A549 (cell line): Measurements from ENCODE around the gene COBL. TPM values are rescaled to one million over a fixed set of nuclear protein-coding genes. Genes with fewer than 3 reads are reported as not detected.
A peak's percentile ranks its signal among the peaks of the same experiment; 100 is the strongest.

Experiments used
- ATAC-seq, 2 experiments: fragments of 200-7000 bp in 1 of 2; fragments of >200 bp in 1 of 2; cut with Nextera tagmentation in 1 of 2; cut with Tn5 transposase in 1 of 2; 3 replicates each; pipeline versions ENCODE4 v1.8.0 to v1.9.1; 2018 to 2020; ENCODE audit warnings: mild to moderate bottlenecking in 1 of 2, moderate library complexity in 1 of 2
- CTCF ChIA-PET: fragments of 300-600 bp; sonication (Branson Sonifier 250); formaldehyde crosslinking; extraction: SDS; loops from one replicate; lab custom pipeline; 2021; ENCODE audit warnings: antibody characterized with exemption, inconsistent platforms; lab: Yijun Ruan, JAX
- POLR2A ChIA-PET: fragments of 350-600 bp; formaldehyde crosslinking; extraction: SDS; loops from one replicate; lab custom pipeline; 2021; ENCODE audit warnings: antibody characterized with exemption, inconsistent platforms; lab: Yijun Ruan, JAX
- DNase-seq, 2 experiments: peaks; one replicate each; pipeline versions ENCODE4 v3.0.0 to v3.0.0-alpha.2; 2011 to 2016; ENCODE audit warnings: low read depth in 1 of 2, low spot score in 1 of 2
- FAIRE-seq: peaks from 2 replicates; lab custom pipeline; 2011; peaks lifted over from hg19 to GRCh38; lab: Jason Lieb, UNC
- H3K27ac ChIP-seq, 2 experiments: fragments of >200 bp; sonication (Bioruptor Twin); formaldehyde crosslinking; 3 replicates each; pipeline ENCODE4 v1.5.1; 2016 to 2017
- H3K4me1 ChIP-seq: fragments of >200 bp; sonication (Bioruptor Twin); formaldehyde crosslinking; 3 replicates; pipeline ENCODE4 v1.6.1; 2016
- H3K4me2 ChIP-seq: fragments of >200 bp; sonication (Bioruptor Twin); formaldehyde crosslinking; 3 replicates; pipeline ENCODE4 v1.6.1; 2016
- H3K4me3 ChIP-seq: fragments of >200 bp; sonication (Bioruptor Twin); formaldehyde crosslinking; 3 replicates; pipeline ENCODE4 v1.5.1; 2016
- H3K9me3 ChIP-seq: fragments of >200 bp; sonication (Bioruptor Twin); formaldehyde crosslinking; 3 replicates; pipeline ENCODE4 v1.6.1; 2016
- CTCF ChIP-seq: fragments of >200 bp; sonication (Bioruptor Twin); formaldehyde crosslinking; IDR thresholded peaks from 3 replicates; pipeline ENCODE4 v1.5.1; 2016
- ESRRA ChIP-seq: fragments of 150-350 bp; IDR thresholded peaks from 2 replicates; pipeline ENCODE4 v1.6.1; 2014; ENCODE audit warnings: mild to moderate bottlenecking, low read length, borderline replicate concordance
- FOSB ChIP-seq: fragments of 250-450 bp; sonication (Bioruptor Pico); IDR thresholded peaks from 2 replicates; pipeline ENCODE4 v1.5.0; 2020; ENCODE audit warnings: mild to moderate bottlenecking, moderate library complexity
- HDAC2 ChIP-seq: fragments of 200-600 bp; sonication (generic); IDR thresholded peaks from 2 replicates; pipeline ENCODE4 v1.6.1; 2016
- HES2 ChIP-seq: fragments of >200 bp; sonication (Bioruptor Twin); formaldehyde crosslinking; IDR thresholded peaks from 2 replicates; pipeline ENCODE4 v1.6.1; 2016
- HOXB13 ChIP-seq: fragments of 250-450 bp; sonication (Bioruptor Pico); IDR thresholded peaks from 2 replicates; pipeline ENCODE4 v1.5.0; 2020; ENCODE audit warnings: low read depth, mild to moderate bottlenecking, moderate library complexity
- HOXB5 ChIP-seq: fragments of 250-450 bp; sonication (Bioruptor Pico); IDR thresholded peaks from 2 replicates; pipeline ENCODE4 v1.5.0; 2020; ENCODE audit warnings: mild to moderate bottlenecking, moderate library complexity
- JUN ChIP-seq, 2 experiments: fragments of >200 bp; sonication (Bioruptor Twin); formaldehyde crosslinking; IDR thresholded peaks; 2 replicates in 1 of 2; 3 replicates in 1 of 2; pipeline ENCODE4 v1.6.1; 2016 to 2017
- MAFK ChIP-seq: fragments of 450-650 bp; IDR thresholded peaks from 2 replicates; pipeline ENCODE4 v1.6.1; 2014; ENCODE audit not compliant: partially characterized antibody
- MAZ ChIP-seq: fragments of 150-350 bp; IDR thresholded peaks from 2 replicates; pipeline ENCODE4 v1.6.1; 2014; ENCODE audit warnings: antibody characterized with exemption, low read depth, low read length, borderline replicate concordance
- NFE2L2 ChIP-seq: fragments of 150-350 bp; conservative IDR thresholded peaks from 2 replicates; pipeline ENCODE4 v1.6.1; 2014; ENCODE audit warnings: low read length
- PBX3 ChIP-seq: IDR thresholded peaks from 2 replicates; pipeline ENCODE4 v1.6.1; 2012
- RAD21 ChIP-seq, 2 experiments: fragments of >200 bp in 1 of 2; sonication (Bioruptor Twin) in 1 of 2; formaldehyde crosslinking in 1 of 2; IDR thresholded peaks in 1 of 2; conservative IDR thresholded peaks in 1 of 2; 2 replicates in 1 of 2; 3 replicates in 1 of 2; pipeline ENCODE4 v1.6.1; 2012 to 2018; ENCODE audit warnings: inconsistent platforms in 1 of 2
- RARB ChIP-seq: fragments of 250-450 bp; sonication (Bioruptor Pico); IDR thresholded peaks from 2 replicates; pipeline ENCODE4 v1.8.0; 2021; ENCODE audit warnings: mild to moderate bottlenecking, moderate library complexity
- REST ChIP-seq: fragments of 200-600 bp; sonication (generic); IDR thresholded peaks from 2 replicates; pipeline ENCODE4 v1.6.1; 2016; ENCODE audit warnings: antibody characterized with exemption, mild to moderate bottlenecking, moderate library complexity
- RFX5 ChIP-seq: fragments of 450-650 bp; IDR thresholded peaks from 2 replicates; pipeline ENCODE4 v1.7.1; 2014; ENCODE audit warnings: antibody characterized with exemption, mild to moderate bottlenecking, moderate library complexity
- SMC3 ChIP-seq: fragments of >200 bp; sonication (Bioruptor Twin); formaldehyde crosslinking; IDR thresholded peaks from 3 replicates; pipeline ENCODE4 v1.6.1; 2018; ENCODE audit warnings: inconsistent platforms
- WGBS: methylation state at CpG from one replicate; pipeline ENCODE4 v1.1.6; 2017; ENCODE audit errors: missing lambda C conversion rate; 5-methylcytosine and 5-hydroxymethylcytosine counted together
- polyA plus RNA-seq, 4 experiments: library from polyadenylated mRNA; depleted of rRNA in 3 of 4; stranded (reverse); fragments of >200 nt; fragmentation: RNase III in 1 of 4; extraction: RNeasy Plus Mini Kit Qiagen cat#74134 plus additional on column Dnase treatment in 1 of 4; gene quantifications; 2 replicates in 3 of 4; 3 replicates in 1 of 4; pipeline ENCODE4 v1.2.3, GENCODE V29; 2011 to 2017

The COBL gene
- polyA plus RNA-seq, 2 of the 4 experiments (the other 2 are of a cell fraction): 1.5 to 7.4 TPM

- no peak for TF ChIP-seq PBX3
Observed at GRCh38 chr7:51175992-51176388, 140.6 kb downstream of the COBL start (continued).

GRCh38 chr7:51175316-51175991 lies 141.2 kb downstream of the COBL start:
- ATAC-seq (0 out of 6 replicates have a peak, but pooled peaks of 1 of the 2 experiments have one; percentile 13), FAIRE-seq (no peak)

GRCh38 chr7:51165337-51165736 lies 151.3 kb downstream of the COBL start:
- no peak for TF ChIP-seq MAZ
- TF ChIP-seq REST: peak; percentile 78; the same call in 1 of the 2 replicates
- TF ChIP-seq NFE2L2: no peak
- no peak for TF ChIP-seq HOXB5 (CRISPR knock-in tag)
- Histone ChIP-seq H3K4me1 (peaks cover 4% of the 10 kb centered on the region; the same call in 1 of the 3 replicates), H3K4me2 (no peak overlapping the region), H3K27ac (no peak overlapping the region), H3K4me3 (no peak overlapping the region), H3K9me3 (no peaks in the 10 kb centered on the region)
- DNase-seq (no peak), ATAC-seq (no peak), FAIRE-seq (no peak)
- 38% methylated on average over 1 of the region's 1 CpG for WGBS
- ChIA-PET CTCF (interaction anchor here (5.8 to 6.1 kb wide), 2 partner anchors 15 to 203 kb away, joined by 77 to 176 read pairs; no protein-coding TSS in a partner anchor), POLR2A (no interaction called here)

More at GRCh38 chr7:51175316-51175991, 141.2 kb downstream of the COBL start:
- no peak for DNase-seq
- Histone ChIP-seq H3K4me3 (no peak overlapping the region), H3K4me2 (peak overlapping the region; percentile 42; the same call in 2 of the 3 replicates), H3K9me3 (no peaks in the 10 kb centered on the region), H3K4me1 (peaks cover 8% of the 10 kb centered on the region; the same call in 2 of the 3 replicates), H3K27ac (no peak overlapping the region)
- 58% methylated on average over 6 of the region's 6 CpGs for WGBS
- TF ChIP-seq RAD21 (conservative IDR thresholded peaks at IDR 0.05 in 1 of 2, IDR thresholded peaks at IDR 0.05 in 1 of 2) (no peak), HES2 (no peak)
- ChIA-PET POLR2A (no interaction called here), CTCF (interaction anchor here (0.8 to 10.5 kb wide), 6 partner anchors 12 to 255 kb away, joined by 3 to 65 read pairs (median 3); no protein-coding TSS in a partner anchor)

- Histone ChIP-seq H3K4me3 (no peak overlapping the region), H3K4me2 (peak overlapping the region; percentile 49; the same call in 2 of the 3 replicates), H3K9me3 (no peaks in the 10 kb centered on the region), H3K27ac (no peak overlapping the region), H3K4me1 (peaks cover 4% of the 10 kb centered on the region; the same call in 1 of the 3 replicates)
- DNase-seq (peak; percentile 41 to 88), ATAC-seq (peak; percentile 97 to 99), FAIRE-seq (peak; percentile 98)
- POLR2A ChIA-PET: interaction anchor here (1.1 kb wide), 1 partner anchor 63 kb away, joined by 3 read pairs; no protein-coding TSS in a partner anchor
- 7% methylated on average over 9 of the region's 9 CpGs for WGBS
- CTCF ChIA-PET: interaction anchor here (0.7 to 8.6 kb wide), 50 partner anchors 11 to 1070 kb away, joined by 3 to 176 read pairs (median 4); partner anchors contain the start of genes FIGNL1 and ZPBP
- no peak for TF ChIP-seq ESRRA
- TF ChIP-seq RAD21 (conservative IDR thresholded peaks at IDR 0.05 in 1 of 2, IDR thresholded peaks at IDR 0.05 in 1 of 2): peak; percentile 86 to 91
- no peak for TF ChIP-seq RARB (CRISPR knock-in tag)
- TF ChIP-seq CTCF: peak; percentile 94
- TF ChIP-seq MAFK: peak; percentile 88
- TF ChIP-seq HDAC2: no peak
- no peak for TF ChIP-seq REST
- TF ChIP-seq SMC3: peak; percentile 94
- no peak for TF ChIP-seq JUN (IDR thresholded peaks at IDR 0.05)
- no peak for TF ChIP-seq RFX5
- no peak for TF ChIP-seq HOXB13 (CRISPR knock-in tag)
- no peak for TF ChIP-seq FOSB (CRISPR knock-in tag)
Observed at GRCh38 chr7:51162724-51163329, 153.8 kb downstream of the COBL start.
